Ovary (tissue), 9 donors: ENCODE measurements around the gene PRDM15. TPM values are rescaled to one million over a fixed set of nuclear protein-coding genes. Genes with fewer than 3 reads are reported as not detected.

ENCODE experiments used
- DNase-seq, 5 donors: peaks; one replicate each; pipeline ENCODE4 v3.0.0-alpha.2; 2019 to 2020
- H3K27ac ChIP-seq, 2 donors: fragments of 200-600 bp; one replicate each; pipeline versions ENCODE4 v1.5.1 to v1.8.0; 2019 to 2022
- H3K27me3 ChIP-seq: fragments of 200-600 bp; one replicate; pipeline ENCODE4 v1.8.0; 2022
- H3K36me3 ChIP-seq: fragments of 200-600 bp; sonication (generic); one replicate; pipeline ENCODE4 v1.5.1; 2019
- H3K4me1 ChIP-seq: one replicate; pipeline ENCODE4 v1.8.1; 2013; ENCODE audit warnings: mild to moderate bottlenecking, moderate library complexity; ENCODE audit not compliant: insufficient read depth
- H3K4me3 ChIP-seq: fragments of 200-600 bp; sonication (generic); one replicate; pipeline ENCODE4 v1.5.1; 2017
- H3K9me3 ChIP-seq, 2 donors: fragments of 200-600 bp in 1 of 2; sonication (generic) in 1 of 2; one replicate each; pipeline versions ENCODE4 v1.5.1 to v1.8.1; 2013 to 2019; ENCODE audit warnings: mild to moderate bottlenecking in 1 of 2, moderate library complexity in 1 of 2
- CTCF ChIP-seq, 3 donors: fragments of 450-650 bp in 2 of 3; fragments of 200-600 bp in 1 of 3; IDR thresholded peaks; one replicate each; pipeline versions ENCODE4 v1.5.1 to v1.8.0; 2016 to 2022; ENCODE audit warnings: antibody characterized with exemption in 3 of 3, mild to moderate bottlenecking in 1 of 3
- EP300 ChIP-seq: sonication (generic); formaldehyde crosslinking; IDR thresholded peaks from one replicate; pipeline ENCODE4 v1.6.1; 2017; ENCODE audit warnings: antibody characterized with exemption
- POLR2A ChIP-seq: fragments of 450-650 bp; IDR thresholded peaks from one replicate; pipeline ENCODE4 v1.6.1; 2017; ENCODE audit warnings: antibody characterized with exemption, mild to moderate bottlenecking, moderate library complexity
- WGBS, 3 donors: extraction: QIAGEN DNeasy Blood & Tissue Kit in 1 of 3; methylation state at CpG; one replicate each; pipeline versions ENCODE4 v1.1.5 to v1.1.7; 2013 to 2017; 5-methylcytosine and 5-hydroxymethylcytosine counted together
- intact Hi-C, 4 donors: fragments of 100-400 bp; cut with DNase I; formaldehyde crosslinking; loops; one replicate each; pipeline versions ENCODE4 v1.11.0 to v1.15.1; 2022 to 2023
- polyA plus RNA-seq, 2 donors: library from polyadenylated mRNA; stranded (reverse); fragments of 200-250 nt in 1 of 2; fragments of 350-450 nt in 1 of 2; fragmentation: Illumina TruSeq in 1 of 2; extraction: RNeasy Lipid Tissue Mini Kit (QIAGEN cat#74804) in 1 of 2; gene quantifications; one replicate each; pipeline ENCODE4 v1.2.3, GENCODE V29; 2013 to 2014
- total RNA-seq, 7 donors: library from RNA; depleted of rRNA in 2 of 7; stranded (reverse); fragments of >200 nt in 2 of 7; fragmentation: NEBNext Ultra II Directional in 3 of 7; extraction: Animal tissue kit (Norgen Biotek cat#: 25700) in 3 of 7; gene quantifications; one replicate each; pipeline versions ENCODE4 v1.1.0 to v1.2.4, GENCODE V29; 2016 to 2023
- donor health status: DM: no; HTN: no; CAD: no; lungs with moderate emphysema.
- donor health status: DM: no; HTN: no; CAD: no.
- donor health status: Bipolar disorder and iron deficiency.
- donor health status: DM: yes; HTN: yes; CAD: no.
- donor health status: DM: no; HTN: no; CAD: no.
- donor health status: DM: yes; HTN: yes; CAD: no.

The PRDM15 gene
- total and polyA plus RNA-seq, 9 donors: 2.0 to 10.9 (median 5.9) TPM

- no peak for DNase-seq
- intact Hi-C loops: no loop called here
- H3K36me3 ChIP-seq: no peaks in the 10 kb centered on the region
- no peak for TF ChIP-seq POLR2A
- TF ChIP-seq EP300: no peak
- TF ChIP-seq CTCF (IDR thresholded peaks at IDR 0.05): no peak
- WGBS, 3 donors: 75 to 87% (median 78%) methylated on average over 23 of the region's 23 CpGs
- no peak overlapping the region for H3K27ac ChIP-seq
- H3K9me3 ChIP-seq: no peaks in the 10 kb centered on the region
- H3K4me3 ChIP-seq: no peak overlapping the region
- no peaks in the 10 kb centered on the region for H3K4me1 ChIP-seq
- no peaks in the 10 kb centered on the region for H3K27me3 ChIP-seq
Observed at GRCh38 chr21:41851090-41851790, 27.9 kb downstream of the PRDM15 start.

GRCh38 chr21:41850085-41850484 is 29.1 kb downstream of the PRDM15 start:
- intact Hi-C loops: no loop called here
- H3K27me3 ChIP-seq: no peaks in the 10 kb centered on the region
- no peak for TF ChIP-seq EP300
- no peak for TF ChIP-seq POLR2A
- no peak for TF ChIP-seq CTCF (IDR thresholded peaks at IDR 0.05)
- H3K4me3 ChIP-seq: no peak overlapping the region
- H3K4me1 ChIP-seq: no peaks in the 10 kb centered on the region
- no peak for DNase-seq
- H3K36me3 ChIP-seq: no peaks in the 10 kb centered on the region
- WGBS, 3 donors: 92 to 94% (median 93%) methylated on average over 9 of the region's 9 CpGs
- H3K27ac ChIP-seq: no peak overlapping the region
- no peaks in the 10 kb centered on the region for H3K9me3 ChIP-seq

DNA sequence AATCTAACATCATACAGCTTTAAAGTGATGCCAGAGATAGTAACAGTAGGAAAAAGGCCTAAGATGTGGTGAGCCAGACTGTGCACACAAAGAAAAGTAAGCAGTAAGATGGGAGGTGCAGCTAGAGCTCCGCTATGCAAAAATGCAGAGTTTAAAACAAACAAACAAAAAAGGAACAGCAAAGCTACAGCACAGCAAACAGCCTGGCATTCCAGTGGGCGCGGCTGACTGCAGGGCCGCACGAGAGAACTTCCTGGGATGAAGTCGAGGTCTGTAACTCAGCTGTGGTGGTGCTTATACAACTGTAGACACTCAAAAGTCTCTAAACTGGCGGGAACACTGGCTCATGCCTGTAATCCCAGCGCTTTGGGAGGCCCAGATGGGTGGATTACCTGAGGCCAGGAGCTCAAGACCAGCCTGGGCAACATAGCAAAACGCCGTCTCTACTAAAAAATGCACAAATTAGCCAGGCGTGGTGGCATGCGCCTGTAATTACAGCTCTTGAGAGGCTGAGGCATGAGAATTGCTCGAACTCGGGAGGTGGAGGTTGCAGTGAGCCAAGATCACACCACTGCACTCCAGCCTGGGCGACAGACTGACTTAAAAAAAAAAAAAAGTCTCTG is 30.1 kb downstream of the PRDM15 start:
- Histone ChIP-seq H3K4me3 (no peak overlapping the region), H3K4me1 (no peaks in the 10 kb centered on the region), H3K27ac (no peak overlapping the region), H3K9me3 (no peaks in the 10 kb centered on the region), H3K27me3 (no peaks in the 10 kb centered on the region), H3K36me3 (no peaks in the 10 kb centered on the region)
- TF ChIP-seq POLR2A (no peak), EP300 (no peak), CTCF (IDR thresholded peaks at IDR 0.05) (no peak)
- no peak for DNase-seq
- WGBS, 3 donors: 88 to 95% (median 88%) methylated on average over 15 of the region's 15 CpGs
- intact Hi-C loops: no loop called here

DNA sequence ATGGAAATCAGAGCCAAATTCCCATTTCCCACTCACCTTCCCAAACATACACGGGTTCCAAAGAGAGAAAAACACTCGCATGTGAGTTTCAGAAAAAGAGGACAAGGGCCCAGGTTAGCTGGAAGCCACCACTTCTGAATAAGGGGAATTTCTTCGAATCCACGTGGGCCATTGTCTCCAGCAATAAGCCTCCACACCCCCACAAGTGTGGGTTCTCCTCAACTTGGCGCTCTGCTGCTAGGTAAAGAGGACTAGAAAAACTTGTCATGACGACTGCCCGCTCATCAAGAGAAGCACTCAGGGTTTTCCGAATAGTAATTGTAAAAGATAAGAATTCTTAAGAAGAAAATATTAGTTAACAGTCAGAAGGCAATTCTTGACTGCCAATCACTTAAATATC is 30.6 kb downstream of the PRDM15 start:
- no peaks in the 10 kb centered on the region for H3K4me1 ChIP-seq
- no peaks in the 10 kb centered on the region for H3K9me3 ChIP-seq
- 74 to 75% (median 75%) methylated on average over 8 of the region's 8 CpGs for WGBS, 3 donors
- H3K27me3 ChIP-seq: no peaks in the 10 kb centered on the region
- TF ChIP-seq CTCF (IDR thresholded peaks at IDR 0.05) (no peak), EP300 (no peak), POLR2A (no peak)
- no peak for DNase-seq
- no peak overlapping the region for H3K27ac ChIP-seq
- no peak overlapping the region for H3K4me3 ChIP-seq
- no peaks in the 10 kb centered on the region for H3K36me3 ChIP-seq
- intact Hi-C loops: no loop called here
